ENCODE measurements around the gene VASH2.

- TF ChIP-seq CTCF (IDR thresholded peaks at IDR 0.05; ENCODE audit: low read length) (no peak), EZH2 (IDR thresholded peaks at IDR 0.05; ENCODE audit: borderline replicate concordance, low read length) (no peak)
Observed at GRCh38 chr1:212955961-212956620, 5.8 kb downstream of the VASH2 start.

All from OCI-LY1 (cell line).